ENCODE results near the gene MACF1. TPM values are rescaled to one million over a fixed set of nuclear protein-coding genes. Genes with fewer than 3 reads are reported as not detected.

Gene MACF1
- 154 and 169 TPM in 2 replicates for total RNA-seq

GRCh38 chr1:39204441-39205081 lies at the start of gene MACF1:
TSS of gene MACF1 (plus strand) at chr1:39204695. CDS start at chr1:39205023, 328 bp downstream.

GRCh38 chr1:39491146-39491921 lies 286.8 kb downstream of the MACF1 start, which contains the start of gene BMP8A:
TSS of gene BMP8A (plus strand) at chr1:39491636. CDS start at chr1:39491992, 356 bp downstream.

Other genes with a start within 250 kb of the MACF1 start
- 38.9 and 39.5 TPM in 2 replicates for gene AKIRIN1, start 213.4 kb upstream of the MACF1 start, total RNA-seq
- gene NDUFS5, start 178.3 kb upstream of the MACF1 start, total RNA-seq, result 392 and 528 TPM in 2 replicates

All from cardiac atrium fibroblast (primary cell).